H9 (cell line): Measurements from ENCODE around the gene F2RL3. TPM values are rescaled to one million over a fixed set of nuclear protein-coding genes. Genes with fewer than 3 reads are reported as not detected.
A peak's percentile ranks its signal among the peaks of the same experiment; 100 is the strongest.

Experiments
- DNase-seq: peaks from one replicate; pipeline ENCODE4 v3.0.0-alpha.2; 2017
- H2AFZ ChIP-seq: one replicate; pipeline ENCODE4 v1.6.1; 2013; ENCODE audit warnings: mild to moderate bottlenecking, low read length, control low read depth, moderate library complexity
- H2AK5ac ChIP-seq: 2 replicates; pipeline ENCODE4 v1.6.1; 2013; ENCODE audit warnings: low read length, control low read depth, mixed read lengths; ENCODE audit not compliant: insufficient read length
- H2BK120ac ChIP-seq: one replicate; pipeline ENCODE4 v1.6.1; 2013; ENCODE audit warnings: low read depth, mild to moderate bottlenecking, low read length, control low read depth, inconsistent platforms; ENCODE audit not compliant: poor library complexity, severe bottlenecking
- H2BK12ac ChIP-seq: 2 replicates; pipeline ENCODE4 v1.6.1; 2013; ENCODE audit warnings: low read length, control low read depth, mixed read lengths, low read depth; ENCODE audit not compliant: insufficient read length
- H2BK15ac ChIP-seq: 2 replicates; pipeline ENCODE4 v1.6.1; 2013; ENCODE audit warnings: low read depth, low read length, control low read depth
- H2BK20ac ChIP-seq: one replicate; pipeline ENCODE4 v1.6.1; 2013; ENCODE audit warnings: low read depth, mild to moderate bottlenecking, low read length, control low read depth, inconsistent platforms; ENCODE audit not compliant: poor library complexity, severe bottlenecking
- H2BK5ac ChIP-seq: 2 replicates; pipeline ENCODE4 v1.6.1; 2013; ENCODE audit warnings: low read length, control low read depth, mixed read lengths; ENCODE audit not compliant: insufficient read length
- H3K14ac ChIP-seq: 2 replicates; pipeline ENCODE4 v1.6.1; 2013; ENCODE audit warnings: low read length, control low read depth; ENCODE audit not compliant: insufficient read depth
- H3K18ac ChIP-seq: 2 replicates; pipeline ENCODE4 v1.6.1; 2013; ENCODE audit warnings: low read depth, mild to moderate bottlenecking, mixed read lengths, low read length, control low read depth; ENCODE audit not compliant: insufficient read length
- H3K23ac ChIP-seq: 2 replicates; pipeline ENCODE4 v1.6.1; 2013; ENCODE audit warnings: low read length, control low read depth, mixed read lengths, low read depth; ENCODE audit not compliant: insufficient read length
- H3K23me2 ChIP-seq: 2 replicates; pipeline ENCODE4 v1.6.1; 2013; ENCODE audit warnings: low read depth, mild to moderate bottlenecking, mixed read lengths, low read length, control low read depth; ENCODE audit not compliant: insufficient read length, poor library complexity, severe bottlenecking
- H3K27ac ChIP-seq: 2 replicates; pipeline ENCODE4 v1.5.1; 2013; ENCODE audit warnings: low read length, control low read depth, mixed read lengths, low read depth; ENCODE audit not compliant: insufficient read length
- H3K27me3 ChIP-seq: 2 replicates; pipeline ENCODE4 v1.6.1; 2013; ENCODE audit warnings: low read length, control low read depth, inconsistent platforms; ENCODE audit not compliant: insufficient read depth
- H3K4ac ChIP-seq: 2 replicates; pipeline ENCODE4 v1.6.1; 2013; ENCODE audit warnings: low read depth, mild to moderate bottlenecking, control low read depth, inconsistent platforms, low read length, moderate library complexity
- H3K4me1 ChIP-seq: 2 replicates; pipeline ENCODE4 v1.6.1; 2013; ENCODE audit warnings: low read length, control low read depth, inconsistent platforms; ENCODE audit not compliant: insufficient read depth
- H3K4me2 ChIP-seq: 2 replicates; pipeline ENCODE4 v1.6.1; 2013; ENCODE audit warnings: low read length, control low read depth, mixed read lengths; ENCODE audit not compliant: insufficient read length, insufficient read depth
- H3K56ac ChIP-seq: 2 replicates; pipeline ENCODE4 v1.6.1; 2013; ENCODE audit warnings: low read depth, mild to moderate bottlenecking, mixed read lengths, low read length, control low read depth; ENCODE audit not compliant: insufficient read length
- H3K79me1 ChIP-seq: 2 replicates; pipeline ENCODE4 v1.6.1; 2013; ENCODE audit warnings: low read depth, mild to moderate bottlenecking, moderate library complexity, low read length, control low read depth, inconsistent platforms; ENCODE audit not compliant: insufficient read depth, poor library complexity, severe bottlenecking
- H3K79me2 ChIP-seq: 2 replicates; pipeline ENCODE4 v1.6.1; 2013; ENCODE audit warnings: low read length, control low read depth, inconsistent platforms; ENCODE audit not compliant: insufficient read depth
- H3K9ac ChIP-seq: 2 replicates; pipeline ENCODE4 v1.6.1; 2013; ENCODE audit warnings: low read length, control low read depth, mixed read lengths; ENCODE audit not compliant: insufficient read length; ENCODE audit errors: extremely low read depth
- H3K9me3 ChIP-seq: one replicate; pipeline ENCODE4 v1.6.1; 2013; ENCODE audit warnings: low read depth, low read length, inconsistent platforms; ENCODE audit not compliant: control insufficient read depth
- H3T11ph ChIP-seq: one replicate; pipeline ENCODE4 v1.6.1; 2013; ENCODE audit warnings: mild to moderate bottlenecking, low read length, control low read depth, inconsistent platforms
- H4K20me1 ChIP-seq: one replicate; pipeline ENCODE4 v1.6.1; 2013; ENCODE audit not compliant: control insufficient read depth, insufficient read length, insufficient read depth
- H4K5ac ChIP-seq: 2 replicates; pipeline ENCODE4 v1.6.1; 2013; ENCODE audit warnings: low read depth, mild to moderate bottlenecking, mixed read lengths, low read length, control low read depth; ENCODE audit not compliant: insufficient read length
- H4K8ac ChIP-seq: replicated peaks from 2 replicates; pipeline ENCODE4 v1.6.1; 2013; ENCODE audit warnings: low read length, control low read depth, mixed read lengths, low read depth; ENCODE audit not compliant: insufficient read length
- H4K91ac ChIP-seq: 2 replicates; pipeline ENCODE4 v1.6.1; 2013; ENCODE audit warnings: low read depth, mild to moderate bottlenecking, moderate library complexity, mixed read lengths, low read length, control low read depth; ENCODE audit not compliant: insufficient read length
- H3K27ac Mint-ChIP-seq, 3 experiments: 2 replicates in 2 of 3; 3 replicates in 1 of 3; pipeline ENCODE4 v1.8.0; 2020 to 2021; ENCODE audit warnings: mixed read lengths in 3 of 3, mild to moderate bottlenecking in 1 of 3, moderate library complexity in 1 of 3
- H3K27me3 Mint-ChIP-seq: 2 replicates; pipeline ENCODE4 v1.8.0; 2021; ENCODE audit warnings: low read depth, mild to moderate bottlenecking, moderate library complexity, mixed read lengths
- H3K36me3 Mint-ChIP-seq, 3 experiments: 2 replicates in 2 of 3; 3 replicates in 1 of 3; pipeline ENCODE4 v1.8.0; 2020 to 2021; ENCODE audit warnings: low read depth in 3 of 3, mixed read lengths in 3 of 3; ENCODE audit not compliant: insufficient read depth in 1 of 3
- H3K4me1 Mint-ChIP-seq, 2 experiments: 2 replicates each; pipeline ENCODE4 v1.8.0; 2020; ENCODE audit warnings: mixed read lengths in 2 of 2
- H3K4me3 Mint-ChIP-seq, 2 experiments: 2 replicates in 1 of 2; 3 replicates in 1 of 2; pipeline ENCODE4 v1.8.0; 2020 to 2021; ENCODE audit warnings: mild to moderate bottlenecking in 2 of 2, mixed read lengths in 2 of 2, moderate library complexity in 1 of 2
- H3K9me3 Mint-ChIP-seq, 2 experiments: 2 replicates in 1 of 2; 3 replicates in 1 of 2; pipeline ENCODE4 v1.8.0; 2020; ENCODE audit warnings: mild to moderate bottlenecking in 2 of 2, mixed read lengths in 2 of 2, moderate library complexity in 1 of 2
- WGBS: extraction: QIAGEN DNeasy Blood & Tissue Kit; methylation state at CpG from one replicate; pipeline ENCODE4 v1.1.7; 2013; ENCODE audit warnings: missing lambda C conversion rate, low lambda C conversion rate, mixed read lengths; ENCODE audit not compliant: insufficient read length; ENCODE audit errors: extremely low coverage; 5-methylcytosine and 5-hydroxymethylcytosine counted together
- total RNA-seq: library from RNA; stranded (reverse); gene quantifications from 2 replicates; pipeline ENCODE4 v1.2.1, GENCODE V29; 2021
- TF ChIP-seq, protein P1 (sequence below): fragments of 200-600 bp; sonication (generic); conservative IDR thresholded peaks from 3 replicates; pipeline ENCODE4 v1.8.0; 2021; ENCODE audit warnings: antibody characterized with exemption, mild to moderate bottlenecking

The F2RL3 gene
- total RNA-seq, 1 experiment from 2014 or later: not detected

DNA sequence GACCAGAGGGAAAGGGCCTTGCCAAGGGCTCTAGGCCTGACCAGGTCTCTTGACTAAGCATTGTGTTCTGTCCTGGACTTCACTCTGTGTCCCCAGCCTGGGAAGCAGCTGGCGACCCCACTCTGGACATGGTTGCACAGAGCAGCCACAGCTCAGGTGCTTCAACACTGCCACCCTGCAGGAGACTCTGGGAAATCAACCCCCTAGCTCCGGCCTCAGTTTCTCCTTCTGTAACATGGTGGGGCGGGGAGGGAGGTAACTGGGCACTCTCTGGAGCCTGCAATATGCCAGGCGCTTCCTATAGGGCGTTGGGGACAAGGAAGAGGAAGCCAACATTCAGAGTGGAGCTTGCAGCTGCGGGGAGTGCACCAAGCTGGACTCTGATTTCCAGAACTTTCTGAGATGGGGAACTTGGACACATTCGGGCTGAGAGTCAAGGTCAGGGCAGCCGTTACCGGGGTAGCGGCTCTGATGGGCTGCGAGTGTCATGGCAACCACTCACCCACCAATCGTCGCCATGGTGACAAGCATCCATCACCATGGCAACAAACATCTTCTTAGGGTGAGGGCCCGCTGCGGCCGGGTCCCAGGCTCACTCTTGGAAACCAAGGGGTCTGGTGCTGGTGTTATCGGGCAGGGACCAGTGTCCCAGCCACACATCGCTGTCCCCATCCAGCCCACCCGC lies 12.8 kb downstream of the F2RL3 start:
- no peak overlapping the region for H3K27ac ChIP-seq
- peaks cover 4% of the 10 kb centered on the region; the same call in 1 of the 2 replicates for H3K27me3 ChIP-seq
- no peak overlapping the region for H3K4me2 ChIP-seq
- no peak overlapping the region for H2BK15ac ChIP-seq
- no peak overlapping the region for H4K5ac ChIP-seq
- TF ChIP-seq, protein P1, sequence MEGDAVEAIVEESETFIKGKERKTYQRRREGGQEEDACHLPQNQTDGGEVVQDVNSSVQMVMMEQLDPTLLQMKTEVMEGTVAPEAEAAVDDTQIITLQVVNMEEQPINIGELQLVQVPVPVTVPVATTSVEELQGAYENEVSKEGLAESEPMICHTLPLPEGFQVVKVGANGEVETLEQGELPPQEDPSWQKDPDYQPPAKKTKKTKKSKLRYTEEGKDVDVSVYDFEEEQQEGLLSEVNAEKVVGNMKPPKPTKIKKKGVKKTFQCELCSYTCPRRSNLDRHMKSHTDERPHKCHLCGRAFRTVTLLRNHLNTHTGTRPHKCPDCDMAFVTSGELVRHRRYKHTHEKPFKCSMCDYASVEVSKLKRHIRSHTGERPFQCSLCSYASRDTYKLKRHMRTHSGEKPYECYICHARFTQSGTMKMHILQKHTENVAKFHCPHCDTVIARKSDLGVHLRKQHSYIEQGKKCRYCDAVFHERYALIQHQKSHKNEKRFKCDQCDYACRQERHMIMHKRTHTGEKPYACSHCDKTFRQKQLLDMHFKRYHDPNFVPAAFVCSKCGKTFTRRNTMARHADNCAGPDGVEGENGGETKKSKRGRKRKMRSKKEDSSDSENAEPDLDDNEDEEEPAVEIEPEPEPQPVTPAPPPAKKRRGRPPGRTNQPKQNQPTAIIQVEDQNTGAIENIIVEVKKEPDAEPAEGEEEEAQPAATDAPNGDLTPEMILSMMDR: no peak
- H2AFZ ChIP-seq: no peak overlapping the region
- no peaks in the 10 kb centered on the region for H3K79me1 ChIP-seq
- Mint-ChIP-seq H3K9me3 (peaks cover 0 to 3% of the 10 kb centered on the region in 2 experiments; a peak in 1 of 5 replicates), H3K36me3 (no peaks in the 10 kb centered on the region), H3K27ac (peak overlapping the region in 1 of 3 experiments; percentile 62; a peak in 1 of 7 replicates), H3K4me3 (no peak overlapping the region), H3K27me3 (peaks cover 20% of the 10 kb centered on the region), H3K4me1 (peaks cover 0 to 9% of the 10 kb centered on the region in 2 experiments; a peak in 1 of 4 replicates)
- H3K23me2 ChIP-seq: peaks cover 7% of the 10 kb centered on the region
- no peaks in the 10 kb centered on the region for H3K79me2 ChIP-seq
- H2BK20ac ChIP-seq: no peak overlapping the region
- no peak overlapping the region for H3K18ac ChIP-seq
- no peaks in the 10 kb centered on the region for H3K9me3 ChIP-seq
- H4K20me1 ChIP-seq: peaks cover 3% of the 10 kb centered on the region
- DNase-seq: no peak
- H4K8ac ChIP-seq: no peak overlapping the region
- H2BK12ac ChIP-seq: no peak overlapping the region
- no peak overlapping the region for H4K91ac ChIP-seq
- no peak overlapping the region for H3K14ac ChIP-seq
- no peak overlapping the region for H3K9ac ChIP-seq
- no peak overlapping the region for H3K56ac ChIP-seq
- H3T11ph ChIP-seq: no peak overlapping the region
- no peaks in the 10 kb centered on the region for H3K4me1 ChIP-seq
- H3K4ac ChIP-seq: no peak overlapping the region
- no peak overlapping the region for H2AK5ac ChIP-seq
- no peak overlapping the region for H3K23ac ChIP-seq
- H2BK120ac ChIP-seq: no peak overlapping the region
- no CpG with 5 or more reads among the region's 19 CpGs for WGBS
- no peak overlapping the region for H2BK5ac ChIP-seq
